Measurements from ENCODE around the gene PSTPIP2. TPM values are rescaled to one million over a fixed set of nuclear protein-coding genes. Genes with fewer than 3 reads are reported as not detected.

Gene PSTPIP2
- total and polyA plus RNA-seq, 2 donors (not counting 3 experiments of a cell fraction or from before 2014, with no cell fraction given) = 1.6 to 4.9 TPM

DNA sequence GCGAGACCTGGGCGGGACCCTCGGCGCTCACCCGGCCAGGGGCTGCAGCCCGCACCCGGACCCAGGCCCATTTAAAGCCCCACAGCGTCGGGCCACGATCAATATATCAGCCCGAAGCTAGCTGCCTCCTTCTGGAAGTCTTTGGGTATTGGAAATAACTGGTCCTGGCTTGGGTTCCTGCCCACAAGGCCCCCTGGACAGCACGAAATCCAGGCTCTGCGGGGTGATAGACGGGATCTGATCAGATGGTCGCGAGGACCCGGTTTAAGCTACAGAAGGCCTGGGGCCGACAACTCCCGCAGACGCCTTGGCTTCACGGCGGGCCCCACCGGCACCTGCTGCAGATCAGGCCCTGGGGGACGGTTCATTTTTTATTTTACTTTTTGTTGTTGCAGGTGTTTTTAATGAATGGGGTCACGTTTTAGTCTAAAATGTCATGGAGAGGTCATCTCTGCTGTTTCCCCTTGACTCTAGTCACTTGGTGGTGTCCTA lies 362 bp upstream of the PSTPIP2 start:
- H3K9ac ChIP-seq (replicated peaks; ENCODE audit: extremely low read depth, insufficient read depth, low read length) = no peak overlapping the region
- H3K4me1 ChIP-seq (ENCODE audit: control insufficient read depth, extremely low read depth, insufficient read depth, low read length) = peaks cover 9% of the 10 kb centered on the region
- TF ChIP-seq JUN (IDR thresholded peaks at IDR 0.05; ENCODE audit: borderline replicate concordance, insufficient read depth, insufficient read length, low read depth) (no peak), FOS (IDR thresholded peaks at IDR 0.05; ENCODE audit: borderline replicate concordance, insufficient read depth, low read length) (no peak), MYC (IDR thresholded peaks at IDR 0.05; ENCODE audit: low read depth, low read length) (no peak), MAX (IDR thresholded peaks at IDR 0.05; ENCODE audit: insufficient read depth, insufficient read length) (no peak), EZH2 (IDR thresholded peaks at IDR 0.05; ENCODE audit: borderline replicate concordance, low read depth, low read length, severe bottlenecking) (no peak), POLR2AphosphoS5 (IDR thresholded peaks at IDR 0.05; ENCODE audit: insufficient read depth, low read depth, low read length) (no peak), GATA2 (IDR thresholded peaks at IDR 0.05; ENCODE audit: insufficient read depth, insufficient read length, low read depth, low read length) (no peak), POLR2A (IDR thresholded peaks at IDR 0.05; ENCODE audit: low read depth, low read length) (no peak)
- TF ChIP-seq, protein P1, sequence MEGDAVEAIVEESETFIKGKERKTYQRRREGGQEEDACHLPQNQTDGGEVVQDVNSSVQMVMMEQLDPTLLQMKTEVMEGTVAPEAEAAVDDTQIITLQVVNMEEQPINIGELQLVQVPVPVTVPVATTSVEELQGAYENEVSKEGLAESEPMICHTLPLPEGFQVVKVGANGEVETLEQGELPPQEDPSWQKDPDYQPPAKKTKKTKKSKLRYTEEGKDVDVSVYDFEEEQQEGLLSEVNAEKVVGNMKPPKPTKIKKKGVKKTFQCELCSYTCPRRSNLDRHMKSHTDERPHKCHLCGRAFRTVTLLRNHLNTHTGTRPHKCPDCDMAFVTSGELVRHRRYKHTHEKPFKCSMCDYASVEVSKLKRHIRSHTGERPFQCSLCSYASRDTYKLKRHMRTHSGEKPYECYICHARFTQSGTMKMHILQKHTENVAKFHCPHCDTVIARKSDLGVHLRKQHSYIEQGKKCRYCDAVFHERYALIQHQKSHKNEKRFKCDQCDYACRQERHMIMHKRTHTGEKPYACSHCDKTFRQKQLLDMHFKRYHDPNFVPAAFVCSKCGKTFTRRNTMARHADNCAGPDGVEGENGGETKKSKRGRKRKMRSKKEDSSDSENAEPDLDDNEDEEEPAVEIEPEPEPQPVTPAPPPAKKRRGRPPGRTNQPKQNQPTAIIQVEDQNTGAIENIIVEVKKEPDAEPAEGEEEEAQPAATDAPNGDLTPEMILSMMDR (IDR thresholded peaks at IDR 0.05; ENCODE audit: extremely low read depth in 1 of 2, insufficient read depth in 1 of 2, low read depth in 1 of 2, low read length in 2 of 2) = no peak
- POLR2A ChIA-PET = no interaction called here
- no peaks in the 10 kb centered on the region for H3K79me2 ChIP-seq (ENCODE audit: control insufficient read depth, insufficient read depth, low read length)
- BruUV-seq (replicated peaks) = no TSS peak
- dilution Hi-C loops (cut with MboI; ENCODE audit: extremely low pct_ligation_motif_present, low sequenced_read_pairs) (no loop called here), intact Hi-C loops (cut with micrococcal nuclease) (loop anchor here (2.0 to 5.0 kb wide), 2 partner anchors 98 to 150 kb away; no protein-coding TSS in a partner anchor)
- FAIRE-seq (no peak), DNase-seq (ENCODE audit: low read depth, low spot score) (no peak)
- H3K27me3 ChIP-seq (ENCODE audit: control insufficient read depth in 2 of 2, insufficient read depth in 2 of 2, low read length in 2 of 2) = no peaks in the 10 kb centered on the region
- peak overlapping the region; percentile 51 to 56 (median 51) for H3K4me3 ChIP-seq (replicated peaks in 1 of 3; ENCODE audit: insufficient read depth in 1 of 3, low read depth in 1 of 3, low read length in 3 of 3)
- H3K9me1 ChIP-seq (replicated peaks; ENCODE audit: control insufficient read depth, extremely low read depth, insufficient read depth, low read length) = no peaks in the 10 kb centered on the region
- no peak overlapping the region for H3K27ac ChIP-seq (ENCODE audit: insufficient read depth, low read depth, low read length)
- peak overlapping the region; percentile 88 for H2AFZ ChIP-seq (ENCODE audit: low read depth, low read length)
- no peaks in the 10 kb centered on the region for H4K20me1 ChIP-seq (replicated peaks; ENCODE audit: control insufficient read depth, extremely low read depth, insufficient read depth, low read length)
- no peaks in the 10 kb centered on the region for H3K9me3 ChIP-seq (replicated peaks; ENCODE audit: control insufficient read depth, insufficient read depth, low read length)
- no peaks in the 10 kb centered on the region for H3K36me3 ChIP-seq (ENCODE audit: control insufficient read depth in 2 of 2, extremely low read depth in 1 of 2, insufficient read depth in 2 of 2, low read length in 2 of 2)
- H3K4me2 ChIP-seq (ENCODE audit: insufficient read depth, low read length) = peak overlapping the region; percentile 65
- CTCF ChIA-PET = interaction anchor here (1.1 to 3.8 kb wide), 11 partner anchors 9 to 408 kb away, joined by 5 to 148 read pairs (median 10); no protein-coding TSS in a partner anchor

All from endothelial cell of umbilical vein (primary cell).